ENCODE measurements around the gene CXCL11.

The CXCL11 gene

DNA sequence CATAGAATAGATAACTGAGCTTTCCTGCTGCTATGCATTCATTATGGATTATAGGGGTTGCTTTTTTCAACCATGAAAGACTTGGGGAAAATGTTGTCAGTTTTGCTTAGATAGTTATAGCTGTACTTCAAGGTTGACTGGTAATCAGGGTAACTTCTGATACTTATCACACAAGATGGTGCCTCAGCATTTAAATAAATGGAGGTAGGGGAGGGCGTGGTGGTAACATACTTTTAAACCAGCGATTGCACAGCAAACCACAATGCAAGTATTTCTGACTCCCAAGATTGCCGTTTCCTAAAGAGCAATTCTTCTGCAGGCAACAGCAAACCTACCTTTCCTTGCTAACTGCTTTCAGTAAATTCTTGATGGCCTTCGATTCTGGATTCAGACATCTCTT is 13.8 kb downstream of the CXCL11 start:
- H2AFZ ChIP-seq (ENCODE audit: low read length), result no peak overlapping the region

GRCh38 chr4:76017056-76017686 is 18.7 kb downstream of the CXCL11 start:
- no peak overlapping the region for H3K4me2 ChIP-seq (ENCODE audit: low read length)
- H3K9ac ChIP-seq (ENCODE audit: low read length), result no peak overlapping the region
- no peaks in the 10 kb centered on the region for H4K20me1 ChIP-seq (ENCODE audit: insufficient read depth, low read length)
- H3F3A ChIP-seq (ENCODE audit: insufficient read depth, low read length), result no peaks in the 10 kb centered on the region
- H2AFZ ChIP-seq (ENCODE audit: low read length), result no peak overlapping the region
- no peaks in the 10 kb centered on the region for H3K27me3 ChIP-seq (ENCODE audit: insufficient read depth, low read length)
- no peaks in the 10 kb centered on the region for H3K36me3 ChIP-seq (ENCODE audit: insufficient read depth, low read length)
- no peaks in the 10 kb centered on the region for H3K9me3 ChIP-seq (ENCODE audit: low read length)
- H3K4me1 ChIP-seq (ENCODE audit: insufficient read depth, low read length, severe bottlenecking), result no peaks in the 10 kb centered on the region
- H3K4me3 ChIP-seq (ENCODE audit: low read depth, low read length, poor library complexity, severe bottlenecking), result no peak overlapping the region
- H3K9me2 ChIP-seq (ENCODE audit: low read depth, low read length), result no peaks in the 10 kb centered on the region
- no peak overlapping the region for H3K27ac ChIP-seq (ENCODE audit: low read depth, low read length, poor library complexity, severe bottlenecking)
- no peaks in the 10 kb centered on the region for H3K79me2 ChIP-seq (ENCODE audit: insufficient read depth, low read length)
- no peak for TF ChIP-seq EZH2 (IDR thresholded peaks at IDR 0.05; ENCODE audit: borderline replicate concordance, low read length)
- TF ChIP-seq, protein P1, sequence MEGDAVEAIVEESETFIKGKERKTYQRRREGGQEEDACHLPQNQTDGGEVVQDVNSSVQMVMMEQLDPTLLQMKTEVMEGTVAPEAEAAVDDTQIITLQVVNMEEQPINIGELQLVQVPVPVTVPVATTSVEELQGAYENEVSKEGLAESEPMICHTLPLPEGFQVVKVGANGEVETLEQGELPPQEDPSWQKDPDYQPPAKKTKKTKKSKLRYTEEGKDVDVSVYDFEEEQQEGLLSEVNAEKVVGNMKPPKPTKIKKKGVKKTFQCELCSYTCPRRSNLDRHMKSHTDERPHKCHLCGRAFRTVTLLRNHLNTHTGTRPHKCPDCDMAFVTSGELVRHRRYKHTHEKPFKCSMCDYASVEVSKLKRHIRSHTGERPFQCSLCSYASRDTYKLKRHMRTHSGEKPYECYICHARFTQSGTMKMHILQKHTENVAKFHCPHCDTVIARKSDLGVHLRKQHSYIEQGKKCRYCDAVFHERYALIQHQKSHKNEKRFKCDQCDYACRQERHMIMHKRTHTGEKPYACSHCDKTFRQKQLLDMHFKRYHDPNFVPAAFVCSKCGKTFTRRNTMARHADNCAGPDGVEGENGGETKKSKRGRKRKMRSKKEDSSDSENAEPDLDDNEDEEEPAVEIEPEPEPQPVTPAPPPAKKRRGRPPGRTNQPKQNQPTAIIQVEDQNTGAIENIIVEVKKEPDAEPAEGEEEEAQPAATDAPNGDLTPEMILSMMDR (IDR thresholded peaks at IDR 0.05; ENCODE audit: low read length), result no peak

More for the DNA sequence above, 13.8 kb downstream of the CXCL11 start:
- Histone ChIP-seq H3K79me2 (ENCODE audit: insufficient read depth, low read length) (no peaks in the 10 kb centered on the region), H3K4me1 (ENCODE audit: insufficient read depth, low read length, severe bottlenecking) (no peaks in the 10 kb centered on the region), H3K9me2 (ENCODE audit: low read depth, low read length) (no peaks in the 10 kb centered on the region), H3K27ac (ENCODE audit: low read depth, low read length, poor library complexity, severe bottlenecking) (no peak overlapping the region), H3K4me3 (ENCODE audit: low read depth, low read length, poor library complexity, severe bottlenecking) (no peak overlapping the region), H3K9me3 (ENCODE audit: low read length) (no peaks in the 10 kb centered on the region), H3K4me2 (ENCODE audit: low read length) (no peak overlapping the region), H3K27me3 (ENCODE audit: insufficient read depth, low read length) (no peaks in the 10 kb centered on the region; the same call in 1 of the 2 replicates), H3K9ac (ENCODE audit: low read length) (no peak overlapping the region), H3K36me3 (ENCODE audit: insufficient read depth, low read length) (no peaks in the 10 kb centered on the region), H4K20me1 (ENCODE audit: insufficient read depth, low read length) (no peaks in the 10 kb centered on the region), H3F3A (ENCODE audit: insufficient read depth, low read length) (no peaks in the 10 kb centered on the region)
- no peak for TF ChIP-seq EZH2 (IDR thresholded peaks at IDR 0.05; ENCODE audit: borderline replicate concordance, low read length)
- TF ChIP-seq, protein P1 (IDR thresholded peaks at IDR 0.05; ENCODE audit: low read length), result no peak

DNA sequence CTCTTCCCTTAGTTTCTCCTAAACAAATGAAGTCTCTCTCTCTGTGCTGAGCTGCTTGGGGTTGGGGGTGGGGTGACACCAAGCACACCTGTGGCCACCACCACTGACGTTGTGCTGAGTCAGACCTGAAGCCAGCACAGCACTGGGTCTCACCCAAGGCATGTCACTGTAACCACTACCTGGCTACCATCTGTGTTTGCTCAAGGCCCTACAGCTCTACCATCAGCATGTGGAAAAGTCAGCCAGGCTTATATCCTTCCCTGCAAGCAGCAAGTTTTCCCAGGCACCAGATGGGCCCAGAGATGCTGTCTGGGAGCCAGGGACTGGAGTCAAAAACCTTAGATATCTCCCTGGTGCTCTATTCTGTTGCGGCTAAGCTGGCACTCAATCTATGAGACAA is 19.5 kb downstream of the CXCL11 start:
- no peaks in the 10 kb centered on the region for H3K9me2 ChIP-seq (ENCODE audit: low read depth, low read length)
- H3K36me3 ChIP-seq (ENCODE audit: insufficient read depth, low read length), result no peaks in the 10 kb centered on the region
- H3K4me1 ChIP-seq (ENCODE audit: insufficient read depth, low read length, severe bottlenecking), result no peaks in the 10 kb centered on the region
- no peak for TF ChIP-seq EZH2 (IDR thresholded peaks at IDR 0.05; ENCODE audit: borderline replicate concordance, low read length)
- TF ChIP-seq, protein P1 (IDR thresholded peaks at IDR 0.05; ENCODE audit: low read length), result no peak
- H3K4me2 ChIP-seq (ENCODE audit: low read length), result no peak overlapping the region
- no peaks in the 10 kb centered on the region for H3K79me2 ChIP-seq (ENCODE audit: insufficient read depth, low read length)
- H3K9ac ChIP-seq (ENCODE audit: low read length), result no peak overlapping the region
- H4K20me1 ChIP-seq (ENCODE audit: insufficient read depth, low read length), result no peaks in the 10 kb centered on the region
- no peak overlapping the region for H3K27ac ChIP-seq (ENCODE audit: low read depth, low read length, poor library complexity, severe bottlenecking)
- H3F3A ChIP-seq (ENCODE audit: insufficient read depth, low read length), result no peaks in the 10 kb centered on the region
- H3K27me3 ChIP-seq (ENCODE audit: insufficient read depth, low read length), result no peaks in the 10 kb centered on the region
- no peak overlapping the region for H2AFZ ChIP-seq (ENCODE audit: low read length)
- H3K9me3 ChIP-seq (ENCODE audit: low read length), result no peaks in the 10 kb centered on the region
- H3K4me3 ChIP-seq (ENCODE audit: low read depth, low read length, poor library complexity, severe bottlenecking), result no peak overlapping the region

All from OCI-LY1 (cell line).